ENCODE measurements around the gene SAG.

The SAG gene

DNA sequence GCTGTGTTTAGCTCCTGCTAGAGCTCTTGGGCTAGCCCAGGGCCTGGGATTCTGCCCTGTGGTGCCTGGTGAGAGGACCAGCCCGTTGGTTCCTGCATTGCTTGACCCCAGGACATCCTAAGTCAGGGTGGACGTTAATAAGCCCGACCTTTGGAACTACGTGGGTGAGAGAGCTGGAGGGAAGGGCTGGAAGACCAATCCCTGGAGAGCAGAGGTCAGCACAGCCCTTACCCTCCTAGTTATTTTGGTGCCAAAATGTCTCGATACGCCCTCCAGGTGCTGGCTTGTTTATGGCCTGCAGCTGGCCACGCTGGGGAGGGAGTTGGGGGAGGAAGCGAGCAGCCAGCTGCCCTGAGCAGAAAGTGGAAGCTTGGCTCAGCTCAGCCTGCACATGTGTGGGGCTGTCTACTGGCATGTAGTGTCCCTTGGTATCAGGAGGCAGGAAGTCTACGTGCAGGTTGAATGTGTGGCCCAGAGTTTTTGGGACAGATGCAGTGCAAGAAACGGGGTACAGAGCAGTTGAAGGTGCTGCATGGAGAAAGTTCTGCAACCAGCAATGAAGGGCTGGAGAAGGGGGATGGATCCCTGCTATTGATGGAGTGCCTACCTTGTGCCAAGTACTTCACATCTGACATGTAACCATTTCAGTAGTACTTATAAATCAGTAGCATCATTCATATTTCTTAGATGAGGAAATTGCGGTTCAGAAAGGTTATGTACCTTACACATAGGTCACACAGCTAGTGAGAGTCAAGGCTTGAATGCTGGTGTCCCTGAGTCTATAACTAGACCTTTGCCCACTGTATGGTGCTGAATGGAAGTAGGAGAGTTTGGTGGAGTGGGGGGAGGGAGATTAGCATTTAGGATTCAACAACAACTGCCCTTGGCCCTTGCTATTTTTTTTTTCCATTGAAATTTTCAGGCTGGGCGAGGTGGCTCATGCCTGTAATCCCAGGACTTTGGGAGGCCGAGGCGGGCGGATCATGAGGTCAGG is 41.7 kb downstream of the SAG start:
- H3K27ac ChIP-seq, result no peak overlapping the region
- TF ChIP-seq, protein P1, sequence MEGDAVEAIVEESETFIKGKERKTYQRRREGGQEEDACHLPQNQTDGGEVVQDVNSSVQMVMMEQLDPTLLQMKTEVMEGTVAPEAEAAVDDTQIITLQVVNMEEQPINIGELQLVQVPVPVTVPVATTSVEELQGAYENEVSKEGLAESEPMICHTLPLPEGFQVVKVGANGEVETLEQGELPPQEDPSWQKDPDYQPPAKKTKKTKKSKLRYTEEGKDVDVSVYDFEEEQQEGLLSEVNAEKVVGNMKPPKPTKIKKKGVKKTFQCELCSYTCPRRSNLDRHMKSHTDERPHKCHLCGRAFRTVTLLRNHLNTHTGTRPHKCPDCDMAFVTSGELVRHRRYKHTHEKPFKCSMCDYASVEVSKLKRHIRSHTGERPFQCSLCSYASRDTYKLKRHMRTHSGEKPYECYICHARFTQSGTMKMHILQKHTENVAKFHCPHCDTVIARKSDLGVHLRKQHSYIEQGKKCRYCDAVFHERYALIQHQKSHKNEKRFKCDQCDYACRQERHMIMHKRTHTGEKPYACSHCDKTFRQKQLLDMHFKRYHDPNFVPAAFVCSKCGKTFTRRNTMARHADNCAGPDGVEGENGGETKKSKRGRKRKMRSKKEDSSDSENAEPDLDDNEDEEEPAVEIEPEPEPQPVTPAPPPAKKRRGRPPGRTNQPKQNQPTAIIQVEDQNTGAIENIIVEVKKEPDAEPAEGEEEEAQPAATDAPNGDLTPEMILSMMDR (IDR thresholded peaks at IDR 0.05), result no peak
- no peak for TF ChIP-seq ZFX (IDR thresholded peaks at IDR 0.05; ENCODE audit: borderline replicate concordance)

DNA sequence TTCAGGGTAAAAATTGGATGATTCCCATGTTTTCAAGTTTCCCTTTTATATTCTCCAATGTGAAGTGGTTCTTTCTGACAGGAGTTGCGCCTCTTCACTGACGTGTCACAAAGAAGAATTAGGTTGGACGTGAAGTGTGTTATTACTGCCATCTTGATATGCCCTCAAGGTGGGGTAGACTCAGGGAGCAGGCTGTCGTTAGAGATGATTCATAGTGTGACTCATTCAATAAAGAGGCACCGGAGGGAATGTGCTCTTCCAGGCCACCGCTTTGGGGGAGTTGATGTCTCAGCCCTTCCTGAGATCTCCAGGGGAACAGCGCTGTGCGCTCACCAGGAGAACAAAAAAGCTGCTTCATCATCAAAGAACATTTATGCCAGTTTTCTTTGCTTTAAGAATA is 43.1 kb downstream of the SAG start:
- TF ChIP-seq, protein P1 (IDR thresholded peaks at IDR 0.05), result no peak
- no peak overlapping the region for H3K27ac ChIP-seq

DNA sequence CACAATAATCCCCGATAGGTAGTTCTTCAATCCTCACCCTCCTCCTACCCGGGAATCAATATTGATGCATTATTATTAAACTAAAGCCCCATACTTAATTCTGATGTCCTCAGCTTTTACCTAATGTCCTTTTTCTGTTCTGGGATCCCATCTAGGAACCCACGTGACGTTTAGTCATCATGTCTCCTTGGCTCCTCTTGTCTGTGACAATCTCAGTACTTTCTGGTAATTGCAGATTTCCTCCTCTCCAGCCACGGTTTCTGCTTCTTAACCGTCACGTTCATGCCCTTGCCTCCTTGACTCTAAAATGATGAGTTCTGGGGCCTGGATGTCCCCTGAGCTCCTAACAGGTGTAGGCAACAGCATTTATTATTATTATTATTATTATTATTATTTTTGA is 43.8 kb downstream of the SAG start:
- H3K27ac ChIP-seq, result no peak overlapping the region
- TF ChIP-seq, protein P1 (IDR thresholded peaks at IDR 0.05), result no peak
- TF ChIP-seq ZFX (IDR thresholded peaks at IDR 0.05; ENCODE audit: borderline replicate concordance), result no peak

DNA sequence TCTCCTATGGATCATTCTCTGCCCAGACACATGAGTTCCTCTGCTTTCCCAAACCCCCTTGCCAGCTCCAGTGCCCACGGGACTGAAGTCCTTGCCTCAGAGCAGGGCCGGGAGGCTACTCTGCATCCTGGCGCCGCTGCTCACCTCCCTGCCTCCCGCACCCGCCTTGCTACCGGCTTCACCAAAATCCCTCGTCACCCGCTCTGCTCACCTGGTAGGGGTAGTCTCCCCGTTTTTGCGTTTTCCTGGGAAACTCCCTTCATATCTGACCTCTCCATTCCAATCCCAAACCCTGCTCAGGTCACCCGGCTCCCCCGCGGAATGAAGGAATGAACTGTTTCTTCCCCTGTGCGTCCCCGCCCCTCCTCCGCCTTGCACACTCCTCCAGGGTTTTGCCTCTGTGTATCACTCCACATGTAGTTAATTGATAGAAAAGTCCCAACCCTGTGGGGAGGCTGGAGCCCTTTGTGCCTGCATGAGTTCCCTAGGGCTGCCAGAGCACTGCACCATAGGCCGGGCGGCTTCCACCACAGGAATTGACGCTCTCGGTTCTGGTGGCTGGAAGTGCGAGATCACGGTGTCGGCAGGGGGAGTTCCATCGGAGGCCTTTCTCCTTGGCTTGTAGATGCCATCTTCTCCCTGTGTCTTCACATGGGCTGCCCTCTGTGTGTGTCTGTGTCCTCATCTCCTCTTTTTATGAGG is 44.7 kb downstream of the SAG start:
- TF ChIP-seq, protein P1 (IDR thresholded peaks at IDR 0.05), result no peak
- TF ChIP-seq ZFX (IDR thresholded peaks at IDR 0.05; ENCODE audit: borderline replicate concordance), result no peak
- H3K27ac ChIP-seq, result no peak overlapping the region

DNA sequence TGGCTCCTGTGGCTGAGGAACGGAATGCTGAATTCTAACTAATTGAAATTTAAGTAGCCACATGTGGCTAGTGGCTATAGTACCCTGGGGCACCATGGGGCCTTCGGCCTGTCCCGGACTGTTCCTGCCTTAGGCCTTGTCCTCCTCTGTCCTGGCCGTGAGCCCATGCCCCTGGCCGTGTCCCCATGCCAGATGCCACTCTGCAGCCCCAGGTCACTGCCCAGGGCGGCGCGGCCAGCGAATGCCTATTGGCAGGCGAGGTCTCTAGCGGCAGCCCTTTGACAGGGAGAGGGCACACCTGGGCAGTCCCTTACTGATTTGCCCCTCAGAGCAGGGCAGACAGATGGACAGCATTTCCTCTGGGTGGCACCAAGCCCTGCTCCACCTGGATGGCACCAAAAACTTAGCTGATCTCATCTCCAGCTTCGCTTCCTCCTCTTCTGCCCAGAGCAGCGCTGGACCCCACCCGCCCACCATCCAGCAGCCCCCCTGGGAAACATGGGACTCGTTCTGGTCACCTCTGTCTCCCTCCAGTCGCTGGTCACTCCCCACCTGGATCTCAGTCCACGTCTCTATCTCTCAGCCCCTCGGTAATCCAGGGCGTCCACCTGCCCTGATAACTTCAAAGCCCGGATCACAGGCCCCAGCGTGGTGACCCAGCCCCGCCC is 45.6 kb downstream of the SAG start:
- TF ChIP-seq, protein P1 (IDR thresholded peaks at IDR 0.05), result no peak
- no peak for TF ChIP-seq ZFX (IDR thresholded peaks at IDR 0.05; ENCODE audit: borderline replicate concordance)
- H3K27ac ChIP-seq, result peak overlapping the region; percentile 60; the same call in 1 of the 2 replicates

DNA sequence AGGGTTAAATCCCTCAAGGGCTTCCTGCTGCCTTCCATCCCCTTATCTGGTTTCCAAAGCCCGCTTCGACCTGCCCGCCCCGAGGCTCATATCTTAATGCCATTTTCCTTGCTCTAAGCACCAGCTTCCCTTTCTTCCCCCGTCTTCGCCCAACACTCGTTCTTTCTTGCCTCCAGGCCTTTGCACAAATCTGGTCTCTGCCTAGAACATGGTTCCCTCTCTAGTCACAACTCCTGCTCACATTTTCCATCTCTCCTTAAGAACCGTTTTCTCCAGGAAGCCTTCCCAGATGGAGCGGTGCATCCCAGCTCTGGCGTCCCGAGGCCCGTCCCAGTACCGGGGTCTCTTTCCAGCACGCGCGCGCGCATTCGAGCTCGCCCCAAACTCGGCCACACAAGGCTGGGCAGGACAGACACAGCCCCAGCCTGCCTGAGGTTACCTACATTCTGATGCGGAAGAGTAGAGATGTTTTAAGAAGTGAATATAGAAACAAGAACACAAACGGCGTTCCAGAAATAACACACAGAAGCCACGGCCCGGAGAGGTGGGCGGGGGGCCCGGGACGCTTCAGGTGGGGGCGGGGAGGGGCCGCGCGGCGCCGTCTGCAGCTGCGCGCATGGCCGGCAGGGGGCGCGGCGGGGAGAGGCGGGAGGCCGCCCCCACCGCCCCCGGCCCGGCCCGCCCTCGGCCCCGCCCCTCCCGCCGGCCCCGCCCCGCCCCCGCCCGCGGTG is 46.3 kb downstream of the SAG start, which contains the start of gene DGKD:
TSS of gene DGKD (plus strand) at position 726 of the 731 bp plus-strand sequence. CDS start 25 bp downstream, outside the sequence.
- peak within 1 kb of the TSS; percentile 60 for H3K27ac ChIP-seq
- TF ChIP-seq, protein P1 (IDR thresholded peaks at IDR 0.05), result peak; percentile 74
- TF ChIP-seq ZFX (IDR thresholded peaks at IDR 0.05; ENCODE audit: borderline replicate concordance), result no peak

All from 22Rv1 (cell line).